ENCODE measurements around the gene SACS. TPM values are rescaled to one million over a fixed set of nuclear protein-coding genes. Genes with fewer than 3 reads are reported as not detected.

The SACS gene
- total and polyA plus RNA-seq, 2 of the 8 experiments (the other 6 are each of a cell fraction or from before 2014, with no cell fraction given): 11.0 to 54.2 TPM

GRCh38 chr13:23347601-23348000 is 85.9 kb downstream of the SACS start:
- Histone ChIP-seq H3K9ac (replicated peaks in 1 of 4; ENCODE audit: extremely low read depth in 1 of 4, low read depth in 3 of 4, low read length in 3 of 4) (no peak overlapping the region), H3K4me2 (ENCODE audit: insufficient read depth in 1 of 2, low read depth in 2 of 2, low read length in 2 of 2) (no peak overlapping the region), H4K20me1 (replicated peaks in 1 of 2; ENCODE audit: control insufficient read depth in 1 of 2, insufficient read depth in 2 of 2, low read length in 2 of 2) (peaks cover 2 to 3% of the 10 kb centered on the region in 2 experiments), H3K14ac (ENCODE audit: insufficient read length) (no peak overlapping the region), H3K9me3 (ENCODE audit: insufficient read depth in 2 of 2, low read depth in 1 of 2, low read length in 1 of 2) (no peaks in the 10 kb centered on the region), H2BK20ac (ENCODE audit: low read length) (no peak overlapping the region), H3K4me3 (ENCODE audit: extremely low read depth in 1 of 4, insufficient read depth in 2 of 4, low read depth in 3 of 4, low read length in 4 of 4) (no peak overlapping the region), H3K79me1 (ENCODE audit: low read depth, low read length) (peaks cover 2% of the 10 kb centered on the region; the same call in 1 of the 2 replicates), H3K4me1 (replicated peaks in 1 of 4; ENCODE audit: control insufficient read depth in 3 of 4, insufficient read depth in 4 of 4, low read length in 3 of 4) (no peaks in the 10 kb centered on the region), H3K27ac (ENCODE audit: low read depth, low read length) (no peak overlapping the region), H3K27me3 (replicated peaks in 1 of 4; ENCODE audit: control insufficient read depth in 3 of 4, extremely low read depth in 1 of 4, insufficient read depth in 3 of 4, low read length in 3 of 4) (no peaks in the 10 kb centered on the region), H4K5ac (ENCODE audit: insufficient read length, low read depth, low read length) (no peak overlapping the region), H2AFZ (ENCODE audit: low read length) (no peak overlapping the region), H3K23ac (ENCODE audit: insufficient read length) (no peak overlapping the region), H2BK15ac (ENCODE audit: low read length) (no peak overlapping the region), H3K4ac (replicated peaks; ENCODE audit: insufficient read length, low read depth, low read length) (no peak overlapping the region), H3K18ac (ENCODE audit: extremely low read depth, low read length) (no peak overlapping the region), H2BK120ac (replicated peaks; ENCODE audit: low read depth, low read length) (no peak overlapping the region), H3K23me2 (ENCODE audit: low read depth, low read length) (no peaks in the 10 kb centered on the region), H3K36me3 (ENCODE audit: control insufficient read depth in 2 of 4, insufficient read depth in 4 of 4, low read length in 3 of 4) (peaks cover 0 to 16% (median 9%) of the 10 kb centered on the region in 4 experiments; a peak in 5 of 8 replicates), H2BK5ac (ENCODE audit: low read depth, low read length) (no peak overlapping the region), H2AK5ac (ENCODE audit: low read depth, low read length) (no peak overlapping the region), H4K8ac (ENCODE audit: extremely low read depth, insufficient read depth, low read length) (no peak overlapping the region), H2BK12ac (ENCODE audit: low read depth, low read length) (no peak overlapping the region), H4K91ac (replicated peaks; ENCODE audit: insufficient read length, low read length) (no peak overlapping the region), H3K79me2 (ENCODE audit: control insufficient read depth in 1 of 2, insufficient read depth in 2 of 2, low read length in 2 of 2) (peaks cover 3 to 15% of the 10 kb centered on the region in 2 experiments; a peak in 1 of 4 replicates), H3K56ac (replicated peaks; ENCODE audit: insufficient read length, low read depth, low read length) (no peak overlapping the region)
- 88% methylated on average over 1 of the region's 1 CpG; no CpG with 5 or more reads in 1 of the 2 experiments for WGBS, 2 experiments (ENCODE audit: extremely low coverage in 1 of 2, insufficient coverage in 1 of 2, insufficient read length in 1 of 2, insufficient replicate concordance in 2 of 2, low coverage in 1 of 2, low lambda C conversion rate in 2 of 2, missing lambda C conversion rate in 1 of 2)
- FAIRE-seq (no peak), DNase-seq (ENCODE audit: low read depth in 1 of 2, low spot score in 2 of 2) (no peak)
- ChIA-PET POLR2A (ENCODE audit: partially characterized antibody) (no interaction called here), CTCF (ENCODE audit: partially characterized antibody) (interaction anchor here (0.6 to 1.6 kb wide), 3 partner anchors 160 to 322 kb away, joined by 3 to 4 read pairs (median 3); no protein-coding TSS in a partner anchor)
- no peak for TF ChIP-seq KDM1A (IDR thresholded peaks at IDR 0.05; ENCODE audit: borderline replicate concordance, low read length)

Data from H1 (cell line).